ENCODE results near the gene TSPAN2.

GRCh38 chr1:115078708-115079107, 10.6 kb downstream of the TSPAN2 start:
- TF ChIP-seq CTCF (IDR thresholded peaks at IDR 0.05; ENCODE audit: poor library complexity, severe bottlenecking), result no peak
- peak; percentile 68 for TF ChIP-seq POLR2AphosphoS5 (IDR thresholded peaks at IDR 0.05)
- TF ChIP-seq RAD21 (conservative IDR thresholded peaks at IDR 0.05), result no peak
- no peak for TF ChIP-seq TAF1 (IDR thresholded peaks at IDR 0.05; ENCODE audit: low read depth)
- peak; percentile 79 for TF ChIP-seq EP300 (conservative IDR thresholded peaks at IDR 0.05; ENCODE audit: poor library complexity, severe bottlenecking)
- TF ChIP-seq MXI1 (conservative IDR thresholded peaks at IDR 0.05; ENCODE audit: poor library complexity, severe bottlenecking), result peak; percentile 65

Data from neural cell (in vitro differentiated cells).